T-helper 2 cell treated with Interferon-gamma antibody and Interleukin-4, amounts not matched to agents 100 ng/mL and 5 ng/mL, for 36 hours (primary cell): ENCODE results near the gene LRRK1. TPM values are rescaled to one million over a fixed set of nuclear protein-coding genes. Genes with fewer than 3 reads are reported as not detected.

Experiments used
- intact Hi-C: fragments of 100-400 bp; cut with micrococcal nuclease; formaldehyde crosslinking; loops from one replicate; pipeline ENCODE4 v1.15.1; 2023
- total RNA-seq: library from RNA; stranded (reverse); gene quantifications from 2 replicates; pipeline ENCODE4 v1.2.3, GENCODE V29; 2022

The LRRK1 gene
- total RNA-seq, 1 donor from 2014 or later, result 0.64 TPM

GRCh38 chr15:101107101-101107500 lies 187.9 kb downstream of the LRRK1 start:
- intact Hi-C loops, result no loop called here

GRCh38 chr15:101107625-101108460 lies 188.7 kb downstream of the LRRK1 start:
- intact Hi-C loops, result no loop called here

- intact Hi-C loops, result no loop called here
These were observed 189.3 kb downstream of the LRRK1 start for GRCh38 chr15:101108461-101108775.

- intact Hi-C loops, result no loop called here
These were observed 189.6 kb downstream of the LRRK1 start for GRCh38 chr15:101108791-101109190.

- intact Hi-C loops, result no loop called here
These were observed 191.8 kb downstream of the LRRK1 start for GRCh38 chr15:101110681-101111569.

- intact Hi-C loops, result no loop called here
These were observed 192.6 kb downstream of the LRRK1 start for GRCh38 chr15:101111570-101112262.

- intact Hi-C loops, result no loop called here
These were observed 193.4 kb downstream of the LRRK1 start for GRCh38 chr15:101112336-101113113.

- intact Hi-C loops, result no loop called here
These were observed 194.2 kb downstream of the LRRK1 start for GRCh38 chr15:101113114-101114005.

- intact Hi-C loops, result no loop called here
These were observed 195.0 kb downstream of the LRRK1 start for GRCh38 chr15:101114166-101114565.

- intact Hi-C loops, result no loop called here
These were observed 195.5 kb downstream of the LRRK1 start for GRCh38 chr15:101114610-101115009.

GRCh38 chr15:101115393-101115785 lies 196.2 kb downstream of the LRRK1 start:
- intact Hi-C loops, result no loop called here

- intact Hi-C loops, result no loop called here
These were observed 196.9 kb downstream of the LRRK1 start for GRCh38 chr15:101115786-101116680.

- intact Hi-C loops, result no loop called here
These were observed 197.5 kb downstream of the LRRK1 start for GRCh38 chr15:101116681-101116976.

- intact Hi-C loops, result no loop called here
These were observed 199.0 kb downstream of the LRRK1 start for GRCh38 chr15:101118116-101118515.

- intact Hi-C loops, result no loop called here
These were observed 199.5 kb downstream of the LRRK1 start for GRCh38 chr15:101118615-101119014.

- intact Hi-C loops, result no loop called here
These were observed 200.0 kb downstream of the LRRK1 start for GRCh38 chr15:101119181-101119580.
